OCI-LY3 (cell line): ENCODE data around the gene WNT2.

Experiments used
- H2AFZ ChIP-seq: fragments of 200-600, 300-600 bp; shearing (Covaris generic); 2 replicates; pipeline ENCODE4 v1.6.0; 2014; ENCODE audit warnings: antibody characterized with exemption, low read depth, low read length
- H3K27ac ChIP-seq: fragments of 200-600, 300-600 bp; sonication (generic); 2 replicates; pipeline ENCODE4 v1.5.1; 2014; ENCODE audit warnings: mild to moderate bottlenecking, low read length, moderate library complexity, mixed read lengths
- H3K27me3 ChIP-seq: fragments of 200-600, 300-600 bp; sonication (generic); 2 replicates; pipeline ENCODE4 v1.6.1; 2014; ENCODE audit warnings: low read depth, low read length, mixed read lengths
- H3K36me3 ChIP-seq: fragments of 200-600, 300-600 bp; sonication (generic); replicated peaks from 2 replicates; pipeline ENCODE3; 2014; ENCODE audit warnings: low read depth, low read length, mixed read lengths
- H3K4me1 ChIP-seq: fragments of 300-600, 200-600 bp; sonication (generic); 2 replicates; pipeline ENCODE4 v1.6.1; 2014; ENCODE audit warnings: low read length, mixed read lengths
- H3K4me2 ChIP-seq: fragments of 200-600, 300-600 bp; sonication (generic); 2 replicates; pipeline ENCODE4 v1.6.1; 2014; ENCODE audit warnings: low read length, mixed read lengths
- H3K4me3 ChIP-seq: fragments of 300-600, 200-600 bp; sonication (generic); 2 replicates; pipeline ENCODE4 v1.5.1; 2014; ENCODE audit warnings: antibody characterized with exemption, mild to moderate bottlenecking, low read length, moderate library complexity
- H3K79me2 ChIP-seq: fragments of 300-600, 200-600 bp; shearing (Covaris generic); 2 replicates; pipeline ENCODE4 v1.6.1; 2014; ENCODE audit warnings: mild to moderate bottlenecking, low read length, mixed read lengths
- H3K9ac ChIP-seq: fragments of 300-600, 200-600 bp; shearing (Covaris generic); 2 replicates; pipeline ENCODE4 v1.6.0; 2014; ENCODE audit warnings: mild to moderate bottlenecking, low read length, moderate library complexity
- H3K9me3 ChIP-seq: fragments of 200-600, 300-600 bp; shearing (Covaris generic); 2 replicates; pipeline ENCODE4 v1.6.1; 2014; ENCODE audit warnings: low read length, mixed read lengths; ENCODE audit not compliant: insufficient read depth
- H4K20me1 ChIP-seq: fragments of 200-600, 300-600 bp; sonication (generic); 2 replicates; pipeline ENCODE4 v1.6.1; 2016; ENCODE audit warnings: low read length, mixed read lengths; ENCODE audit not compliant: insufficient read depth
- CTCF ChIP-seq: fragments of 200-600, 300-600 bp; sonication (generic); IDR thresholded peaks from 2 replicates; pipeline ENCODE4 v1.5.1; 2014; ENCODE audit warnings: antibody characterized with exemption, low read length, low read depth
- EZH2phosphoT487 ChIP-seq: fragments of 200-600 bp; shearing (Covaris generic); IDR thresholded peaks from 2 replicates; pipeline ENCODE4 v1.6.1; 2018; ENCODE audit warnings: antibody characterized with exemption, mixed run types, low read depth

WNT2 gene

DNA sequence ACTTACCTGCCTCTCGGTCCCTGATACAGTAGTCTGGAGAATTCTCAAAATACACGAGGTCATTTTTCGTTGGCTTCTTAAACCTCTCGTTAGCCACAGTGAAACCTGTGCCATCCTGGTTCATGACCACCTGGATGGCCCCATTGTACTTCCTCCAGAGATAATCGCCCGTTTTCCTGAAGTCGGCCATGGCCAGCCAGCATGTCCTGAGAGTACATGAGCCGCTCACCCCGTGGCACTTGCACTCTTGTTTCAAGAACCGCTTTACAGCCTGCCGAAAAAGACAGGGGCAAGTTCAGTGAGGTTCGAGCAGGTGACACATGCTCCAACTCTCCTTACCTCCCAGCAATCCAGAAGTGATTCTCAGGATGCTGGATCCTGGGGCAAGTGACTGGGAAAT lies 25.3 kb downstream of the WNT2 start:
- TF ChIP-seq EZH2phosphoT487, result no peak
- Histone ChIP-seq H3K27me3 (0 out of 2 replicates have a peak, but pooled peaks cover 7% of the 10 kb centered on the region), H3K36me3 (no peaks in the 10 kb centered on the region), H3K27ac (no peak overlapping the region), H3K79me2 (no peaks in the 10 kb centered on the region), H2AFZ (no peak overlapping the region), H3K4me1 (no peaks in the 10 kb centered on the region), H3K9me3 (no peaks in the 10 kb centered on the region), H3K9ac (no peak overlapping the region), H3K4me3 (no peak overlapping the region), H3K4me2 (no peak overlapping the region), H4K20me1 (no peaks in the 10 kb centered on the region)

DNA sequence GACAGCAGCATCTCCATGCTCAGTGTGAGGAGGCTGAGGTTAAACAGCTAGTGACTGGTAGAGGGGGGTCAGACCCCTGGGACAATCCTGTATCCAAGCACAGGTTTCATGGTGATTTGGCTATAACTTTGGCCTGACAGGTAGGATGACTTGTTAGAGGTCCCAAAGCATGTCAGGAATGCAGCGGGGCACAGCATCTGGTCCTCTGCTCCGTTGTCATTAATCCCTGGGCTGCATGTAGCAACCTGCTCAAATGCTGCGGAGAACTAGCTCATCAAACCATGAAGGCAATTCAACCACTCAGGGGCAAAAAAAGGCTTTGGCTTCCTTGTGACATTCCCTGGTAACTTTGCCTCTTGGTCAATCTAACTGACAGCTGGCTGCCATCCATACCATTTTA lies 26.8 kb downstream of the WNT2 start:
- 0 out of 2 replicates have a peak, but pooled peaks cover 4% of the 10 kb centered on the region for H3K27me3 ChIP-seq
- H3K79me2 ChIP-seq, result no peaks in the 10 kb centered on the region
- no peaks in the 10 kb centered on the region for H4K20me1 ChIP-seq
- TF ChIP-seq CTCF (no peak), EZH2phosphoT487 (no peak)
- H3K9ac ChIP-seq, result no peak overlapping the region
- H3K4me3 ChIP-seq, result no peak overlapping the region
- H3K9me3 ChIP-seq, result no peaks in the 10 kb centered on the region
- no peak overlapping the region for H3K27ac ChIP-seq
- no peaks in the 10 kb centered on the region for H3K36me3 ChIP-seq
- no peak overlapping the region for H3K4me2 ChIP-seq
- H3K4me1 ChIP-seq, result no peaks in the 10 kb centered on the region
- no peak overlapping the region for H2AFZ ChIP-seq

- H3K27me3 ChIP-seq, result no peaks in the 10 kb centered on the region
- no peak for TF ChIP-seq EZH2phosphoT487
- no peak for TF ChIP-seq CTCF
- no peaks in the 10 kb centered on the region for H3K9me3 ChIP-seq
- no peak overlapping the region for H3K27ac ChIP-seq
- H3K4me3 ChIP-seq, result no peak overlapping the region
- no peak overlapping the region for H3K9ac ChIP-seq
- H3K4me2 ChIP-seq, result no peak overlapping the region
- no peaks in the 10 kb centered on the region for H3K36me3 ChIP-seq
- no peak overlapping the region for H2AFZ ChIP-seq
- H4K20me1 ChIP-seq, result no peaks in the 10 kb centered on the region
- no peaks in the 10 kb centered on the region for H3K79me2 ChIP-seq
- no peaks in the 10 kb centered on the region for H3K4me1 ChIP-seq
These were observed 37.0 kb downstream of the WNT2 start for GRCh38 chr7:117285826-117286225.

- H3K9me3 ChIP-seq, result no peaks in the 10 kb centered on the region
- no peaks in the 10 kb centered on the region for H3K27me3 ChIP-seq
- H3K9ac ChIP-seq, result no peak overlapping the region
- no peaks in the 10 kb centered on the region for H4K20me1 ChIP-seq
- H2AFZ ChIP-seq, result no peak overlapping the region
- no peak overlapping the region for H3K4me2 ChIP-seq
- H3K4me3 ChIP-seq, result no peak overlapping the region
- no peaks in the 10 kb centered on the region for H3K79me2 ChIP-seq
- H3K36me3 ChIP-seq, result no peaks in the 10 kb centered on the region
- TF ChIP-seq CTCF (no peak), EZH2phosphoT487 (no peak)
- H3K27ac ChIP-seq, result no peak overlapping the region
- no peaks in the 10 kb centered on the region for H3K4me1 ChIP-seq
These were observed 38.2 kb downstream of the WNT2 start for GRCh38 chr7:117284692-117285091.

GRCh38 chr7:117283779-117284178 lies 39.1 kb downstream of the WNT2 start:
- Histone ChIP-seq H2AFZ (no peak overlapping the region), H3K4me1 (no peaks in the 10 kb centered on the region), H3K27ac (no peak overlapping the region), H3K4me3 (no peak overlapping the region), H3K79me2 (no peaks in the 10 kb centered on the region), H3K9ac (no peak overlapping the region), H4K20me1 (no peaks in the 10 kb centered on the region), H3K9me3 (no peaks in the 10 kb centered on the region), H3K4me2 (no peak overlapping the region), H3K36me3 (no peaks in the 10 kb centered on the region), H3K27me3 (no peaks in the 10 kb centered on the region)
- no peak for TF ChIP-seq CTCF
- TF ChIP-seq EZH2phosphoT487, result no peak
